Esophagus muscularis mucosa (tissue), 4 donors: ENCODE data around the gene SYNJ2. TPM values are rescaled to one million over a fixed set of nuclear protein-coding genes. Genes with fewer than 3 reads are reported as not detected.

ENCODE experiments used
- DNase-seq: peaks from one replicate; pipeline ENCODE4 v3.0.0-alpha.2; 2017; ENCODE audit errors: extremely low spot score
- H3K27ac ChIP-seq, 4 donors: fragments of 200-600 bp; sonication (generic); replicated peaks in 1 of 4; 1 replicate in 3 of 4; 2 replicates in 1 of 4; pipeline ENCODE4 v1.5.1; 2016 to 2019; ENCODE audit warnings: mild to moderate bottlenecking in 1 of 4
- H3K27me3 ChIP-seq, 4 donors: fragments of 200-600 bp; sonication (generic); one replicate each; pipeline versions ENCODE4 v1.5.1 to v1.6.0; 2016 to 2019
- H3K36me3 ChIP-seq, 4 donors: fragments of 200-600 bp; sonication (generic); one replicate each; pipeline ENCODE4 v1.5.1; 2016 to 2019
- H3K4me1 ChIP-seq, 4 donors: fragments of 200-600 bp; sonication (generic); one replicate each; pipeline ENCODE4 v1.5.1; 2016 to 2019
- H3K4me3 ChIP-seq, 4 donors: fragments of 200-600 bp; sonication (generic); 1 replicate in 2 of 4; 2 replicates in 2 of 4; pipeline ENCODE4 v1.5.1; 2016 to 2019; ENCODE audit warnings: mild to moderate bottlenecking in 4 of 4, moderate library complexity in 1 of 4
- H3K9me3 ChIP-seq, 4 donors: fragments of 200-600 bp; sonication (generic); 1 replicate in 3 of 4; 2 replicates in 1 of 4; pipeline ENCODE4 v1.5.1; 2016 to 2019
- EP300 ChIP-seq: sonication (generic); formaldehyde crosslinking; IDR thresholded peaks from one replicate; pipeline ENCODE4 v1.6.1; 2017; ENCODE audit warnings: antibody characterized with exemption
- POLR2A ChIP-seq: fragments of 450-650 bp; IDR thresholded peaks from one replicate; pipeline ENCODE4 v1.6.1; 2017; ENCODE audit warnings: antibody characterized with exemption, moderate library complexity, mild to moderate bottlenecking, low read depth
- POLR2AphosphoS5 ChIP-seq, 2 donors: sonication (generic); formaldehyde crosslinking; IDR thresholded peaks; one replicate each; pipeline ENCODE4 v1.6.1; 2017; ENCODE audit warnings: antibody characterized with exemption in 2 of 2
- WGBS: methylation state at CpG from one replicate; pipeline ENCODE4 v1.1.5; 2018; 5-methylcytosine and 5-hydroxymethylcytosine counted together
- intact Hi-C: fragments of 100-400 bp; cut with DNase I; formaldehyde crosslinking; loops from one replicate; pipeline ENCODE4 v1.15.1; 2023
- total RNA-seq, 4 donors: library from RNA; depleted of rRNA; stranded (reverse); fragments of >200 nt; gene quantifications; one replicate each; pipeline versions ENCODE4 v1.1.0 to v1.2.1, GENCODE V29; 2016
- TF ChIP-seq, protein P1 (sequence below), 3 experiments: fragments of 200-600 bp in 2 of 3; fragments of 450-650 bp in 1 of 3; sonication (generic) in 2 of 3; IDR thresholded peaks; one replicate each; pipeline ENCODE4 v1.5.1; 2017 to 2019; ENCODE audit warnings: antibody characterized with exemption in 3 of 3, mild to moderate bottlenecking in 2 of 3, moderate library complexity in 1 of 3

The SYNJ2 gene
- total RNA-seq, 4 donors from 2014 or later = 17.0 to 25.3 (median 25.1) TPM

DNA sequence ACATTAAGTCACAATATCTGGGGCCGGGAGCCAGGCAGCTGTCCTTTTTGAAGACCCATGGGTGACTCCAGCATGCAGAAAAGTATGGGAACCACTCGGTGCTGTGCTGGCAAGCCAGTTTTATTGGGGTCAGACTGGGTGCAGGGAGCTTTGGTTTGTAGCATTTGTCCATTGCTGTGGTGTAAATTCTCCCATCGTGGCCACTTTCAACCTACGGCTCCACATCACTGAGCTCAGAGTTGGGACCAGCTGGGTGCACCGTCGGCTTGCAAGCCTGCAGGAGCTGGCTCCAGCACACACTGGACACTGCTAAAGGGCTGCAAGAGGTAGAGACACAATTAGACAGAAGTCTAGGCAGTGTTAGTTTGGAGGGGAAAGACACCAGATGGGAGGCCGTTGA lies 66.9 kb downstream of the SYNJ2 start:
- Histone ChIP-seq H3K27me3 (no peaks in the 10 kb centered on the region), H3K27ac (no peak overlapping the region), H3K4me1 (peaks cover 9 to 14% (median 10%) of the 10 kb centered on the region in 4 donors), H3K4me3 (no peak overlapping the region), H3K36me3 (peaks cover 0 to 21% (median 5%) of the 10 kb centered on the region in 4 donors), H3K9me3 (no peaks in the 10 kb centered on the region)
- intact Hi-C loops = no loop called here
- WGBS = 91% methylated on average over 7 of the region's 7 CpGs
- TF ChIP-seq POLR2AphosphoS5 (IDR thresholded peaks at IDR 0.05) (no peak), EP300 (no peak), POLR2A (no peak)
- TF ChIP-seq, protein P1, sequence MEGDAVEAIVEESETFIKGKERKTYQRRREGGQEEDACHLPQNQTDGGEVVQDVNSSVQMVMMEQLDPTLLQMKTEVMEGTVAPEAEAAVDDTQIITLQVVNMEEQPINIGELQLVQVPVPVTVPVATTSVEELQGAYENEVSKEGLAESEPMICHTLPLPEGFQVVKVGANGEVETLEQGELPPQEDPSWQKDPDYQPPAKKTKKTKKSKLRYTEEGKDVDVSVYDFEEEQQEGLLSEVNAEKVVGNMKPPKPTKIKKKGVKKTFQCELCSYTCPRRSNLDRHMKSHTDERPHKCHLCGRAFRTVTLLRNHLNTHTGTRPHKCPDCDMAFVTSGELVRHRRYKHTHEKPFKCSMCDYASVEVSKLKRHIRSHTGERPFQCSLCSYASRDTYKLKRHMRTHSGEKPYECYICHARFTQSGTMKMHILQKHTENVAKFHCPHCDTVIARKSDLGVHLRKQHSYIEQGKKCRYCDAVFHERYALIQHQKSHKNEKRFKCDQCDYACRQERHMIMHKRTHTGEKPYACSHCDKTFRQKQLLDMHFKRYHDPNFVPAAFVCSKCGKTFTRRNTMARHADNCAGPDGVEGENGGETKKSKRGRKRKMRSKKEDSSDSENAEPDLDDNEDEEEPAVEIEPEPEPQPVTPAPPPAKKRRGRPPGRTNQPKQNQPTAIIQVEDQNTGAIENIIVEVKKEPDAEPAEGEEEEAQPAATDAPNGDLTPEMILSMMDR (IDR thresholded peaks at IDR 0.05) = no peak
- no peak for DNase-seq

DNA sequence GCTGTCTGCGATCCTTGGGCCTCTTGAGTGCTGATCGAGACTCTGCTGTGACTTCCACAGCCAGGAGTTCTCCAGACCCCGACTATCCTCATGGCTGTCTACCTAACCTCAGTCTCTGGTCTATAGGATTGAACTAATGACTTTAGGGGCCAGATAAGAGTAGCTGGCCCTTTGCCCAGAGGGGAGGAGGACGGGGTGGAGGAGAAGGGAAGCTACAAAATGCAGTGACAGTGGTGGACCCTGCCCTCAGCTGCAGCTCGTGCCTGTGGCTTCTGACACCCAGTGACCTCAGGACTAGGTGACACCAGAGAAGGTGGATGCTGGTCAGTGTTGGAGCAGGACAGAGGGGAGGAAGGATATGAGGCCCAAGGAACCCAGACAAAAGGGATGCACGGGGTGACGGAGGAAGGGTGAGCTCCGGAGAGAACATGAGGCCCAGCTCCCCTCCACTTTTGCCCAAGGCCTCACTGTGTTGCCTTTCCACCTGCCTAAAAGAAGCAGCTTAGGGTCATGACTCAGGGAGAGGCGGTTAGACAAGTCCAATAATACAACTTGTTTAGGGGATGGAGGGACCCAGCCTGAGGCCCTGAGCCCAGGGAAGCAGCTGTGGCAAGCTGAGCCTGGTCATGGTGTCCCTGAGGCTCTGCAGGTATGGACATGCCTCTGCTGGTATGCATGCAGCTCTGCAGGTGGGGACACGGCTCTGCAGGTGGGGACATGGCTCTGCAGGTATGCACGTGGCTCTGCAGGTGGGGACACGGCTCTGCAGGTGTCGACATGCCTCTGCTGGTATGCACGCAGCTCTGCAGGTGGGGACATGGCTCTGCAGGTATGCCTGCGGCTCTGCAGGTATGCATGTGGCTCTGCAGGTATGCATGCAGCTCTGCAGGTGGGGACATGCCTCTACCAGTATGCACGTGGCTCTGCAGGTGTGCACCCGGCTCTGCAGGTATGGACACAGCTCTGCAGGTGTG lies 67.7 kb downstream of the SYNJ2 start:
- DNase-seq = no peak
- peaks cover 0 to 25% (median 2%) of the 10 kb centered on the region in 4 donors for H3K36me3 ChIP-seq
- intact Hi-C loops = no loop called here
- H3K9me3 ChIP-seq = no peaks in the 10 kb centered on the region
- TF ChIP-seq POLR2AphosphoS5 (IDR thresholded peaks at IDR 0.05) (no peak), EP300 (no peak), POLR2A (no peak)
- TF ChIP-seq, protein P1 (IDR thresholded peaks at IDR 0.05) = no peak
- peaks cover 2 to 9% (median 3%) of the 10 kb centered on the region in 4 donors for H3K4me1 ChIP-seq
- H3K27ac ChIP-seq = no peak overlapping the region
- WGBS = 92% methylated on average over 9 of the region's 17 CpGs
- H3K4me3 ChIP-seq = no peak overlapping the region
- H3K27me3 ChIP-seq = no peaks in the 10 kb centered on the region

DNA sequence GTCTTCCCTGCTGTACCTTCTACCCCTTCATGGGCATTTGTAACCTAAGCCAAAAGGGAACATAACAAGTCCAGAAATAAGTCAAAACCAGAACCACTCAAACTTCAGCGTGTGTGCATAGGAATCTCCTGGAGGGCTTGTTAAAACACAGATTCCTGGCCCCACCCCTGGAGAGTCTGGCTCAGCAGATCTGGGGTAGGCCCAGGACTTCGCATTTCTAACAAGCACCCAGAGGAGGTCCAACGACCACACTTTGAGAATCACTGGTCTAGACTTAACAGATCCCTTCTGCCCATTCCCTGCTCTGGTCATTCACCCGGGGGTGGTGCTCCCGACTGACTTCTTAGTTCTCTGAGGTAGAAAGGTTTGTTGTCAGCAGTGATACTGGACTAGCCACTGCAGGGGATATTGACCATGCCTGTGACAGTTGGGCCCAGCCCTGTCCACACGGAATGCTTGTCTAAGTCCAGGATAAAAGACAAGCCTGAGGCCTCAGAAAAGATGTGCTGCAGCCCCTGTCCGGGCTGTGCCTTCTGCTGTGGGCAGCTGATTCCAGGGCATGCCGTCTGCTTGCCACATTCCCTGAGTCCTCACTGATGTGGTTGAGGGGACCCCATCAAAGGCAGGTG lies 68.6 kb downstream of the SYNJ2 start:
- intact Hi-C loops = no loop called here

DNA sequence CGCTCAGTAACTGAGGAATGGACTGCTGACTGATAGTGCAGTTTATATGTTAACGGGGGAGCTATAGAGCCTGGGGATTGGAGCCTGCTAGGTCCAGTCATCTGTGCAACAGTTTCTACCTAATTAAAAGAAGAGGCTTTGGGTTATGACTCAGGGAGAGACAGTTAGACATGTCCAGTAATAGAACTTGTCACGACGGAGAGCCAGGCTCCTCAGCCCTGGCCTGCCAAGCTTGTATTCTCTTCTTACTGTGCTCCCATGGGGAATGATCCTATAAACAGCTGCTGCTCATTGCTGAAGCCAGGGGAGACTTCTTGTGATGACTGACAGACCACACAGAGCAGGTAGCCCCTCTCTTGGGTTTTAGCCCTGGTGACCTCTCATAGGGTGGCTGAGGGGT lies 69.3 kb downstream of the SYNJ2 start:
- Histone ChIP-seq H3K4me3 (no peak overlapping the region), H3K27me3 (no peaks in the 10 kb centered on the region), H3K4me1 (peaks cover 0 to 6% (median 0%) of the 10 kb centered on the region in 4 donors), H3K27ac (no peak overlapping the region), H3K36me3 (peaks cover 0 to 31% (median 3%) of the 10 kb centered on the region in 4 donors), H3K9me3 (no peaks in the 10 kb centered on the region)
- WGBS = 74% methylated on average over 4 of the region's 4 CpGs
- TF ChIP-seq, protein P1 (IDR thresholded peaks at IDR 0.05) = no peak
- DNase-seq = no peak
- intact Hi-C loops = no loop called here

More for the DNA sequence above, 68.6 kb downstream of the SYNJ2 start:
- WGBS = 89% methylated on average over 8 of the region's 8 CpGs
- H3K27ac ChIP-seq = no peak overlapping the region
- TF ChIP-seq, protein P1 (IDR thresholded peaks at IDR 0.05) = no peak
- TF ChIP-seq EP300 (no peak), POLR2A (no peak), POLR2AphosphoS5 (IDR thresholded peaks at IDR 0.05) (no peak)
- H3K27me3 ChIP-seq = no peaks in the 10 kb centered on the region
- H3K4me1 ChIP-seq = peaks cover 0 to 9% (median 0%) of the 10 kb centered on the region in 4 donors
- H3K9me3 ChIP-seq = no peaks in the 10 kb centered on the region
- H3K4me3 ChIP-seq = no peak overlapping the region
- no peak for DNase-seq
- peaks cover 0 to 32% (median 2%) of the 10 kb centered on the region in 4 donors for H3K36me3 ChIP-seq
